HG02852 (cell line): ENCODE measurements around the gene KHDC1.
"Not testable (repeated sequence)": the region's sequence is repeated elsewhere in the genome, so short reads cannot be mapped to it uniquely, and the experiment has no call there.

Experiments used
- ATAC-seq: cut with Tn5 transposase; IDR thresholded peaks from one replicate; pipeline ENCODE4 v1.9.1; 2021; ENCODE audit warnings: mild to moderate bottlenecking, moderate library complexity; ENCODE audit not compliant: unreplicated experiment

The KHDC1 gene

DNA sequence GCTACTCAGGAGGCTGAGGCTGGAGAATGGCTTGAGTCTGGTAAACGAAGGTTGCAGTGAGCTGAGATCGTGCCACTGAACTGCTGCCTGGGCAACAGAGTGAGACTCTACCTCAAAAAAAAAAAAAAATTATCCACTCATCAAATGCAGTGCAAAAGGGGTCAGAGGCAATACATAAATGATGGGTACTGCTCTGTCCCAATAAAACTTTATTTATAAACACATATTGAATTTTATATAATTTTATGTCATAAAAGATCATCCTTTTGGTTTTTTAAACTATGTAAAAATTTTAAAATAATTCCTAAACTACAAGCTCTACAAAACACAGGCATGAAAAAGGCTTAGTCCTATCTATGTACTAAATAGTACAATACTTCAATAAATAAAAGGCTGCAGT, 10.3 kb downstream of the KHDC1 start:
- no peak for ATAC-seq

DNA sequence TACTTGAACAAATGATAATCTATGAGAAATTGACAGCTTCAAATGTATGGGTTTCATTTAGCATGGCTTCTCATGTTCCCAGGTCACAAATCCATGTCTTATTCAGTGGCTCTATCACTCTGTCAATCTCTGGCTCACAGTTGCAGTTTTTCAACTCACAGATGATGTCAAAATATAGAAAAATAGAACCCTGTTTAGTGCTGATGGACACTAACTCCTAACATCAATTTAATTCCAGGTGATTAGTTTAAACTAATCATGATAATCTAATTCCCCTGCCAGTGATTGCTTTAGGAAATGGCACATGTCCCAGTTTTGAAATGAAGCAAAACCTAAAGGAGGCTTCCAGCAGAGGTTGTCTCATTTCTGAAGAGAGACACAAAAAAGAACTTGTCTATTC, 13.0 kb downstream of the KHDC1 start:
- ATAC-seq = no peak

DNA sequence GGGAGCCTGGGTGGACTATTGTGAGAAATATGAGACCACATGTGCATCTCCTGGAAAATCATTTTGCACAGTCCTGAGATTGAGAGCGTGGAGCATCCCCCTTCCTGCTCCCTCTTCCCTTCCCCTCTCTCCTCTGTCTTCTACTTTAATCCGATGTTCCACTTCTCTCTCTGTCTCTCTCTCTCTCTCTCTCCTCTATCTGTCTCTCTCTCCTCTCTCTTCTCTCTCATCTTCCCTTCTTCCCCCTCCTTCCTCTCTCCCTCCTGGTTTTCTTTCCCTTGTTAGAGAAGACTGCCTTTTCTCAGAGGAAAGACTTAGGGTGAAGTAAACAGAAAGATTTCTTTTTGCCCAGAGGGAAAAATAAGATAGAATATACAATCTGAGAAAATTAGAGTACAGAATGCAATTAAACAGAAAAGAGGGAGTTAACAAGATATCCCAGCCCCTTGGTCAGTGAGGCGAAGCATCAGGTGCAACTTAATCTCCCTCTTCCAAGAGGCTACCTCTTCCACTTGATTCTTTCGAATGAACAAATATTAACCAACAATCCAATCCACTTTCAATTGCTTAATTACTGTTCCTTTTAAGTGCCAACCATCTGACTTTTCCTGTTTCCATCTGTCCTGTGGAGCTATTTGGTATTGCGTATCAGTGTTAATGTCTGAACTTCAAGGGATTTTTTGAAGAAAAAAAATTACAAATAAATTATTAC, 14.6 kb downstream of the KHDC1 start:
- ATAC-seq = no peak

DNA sequence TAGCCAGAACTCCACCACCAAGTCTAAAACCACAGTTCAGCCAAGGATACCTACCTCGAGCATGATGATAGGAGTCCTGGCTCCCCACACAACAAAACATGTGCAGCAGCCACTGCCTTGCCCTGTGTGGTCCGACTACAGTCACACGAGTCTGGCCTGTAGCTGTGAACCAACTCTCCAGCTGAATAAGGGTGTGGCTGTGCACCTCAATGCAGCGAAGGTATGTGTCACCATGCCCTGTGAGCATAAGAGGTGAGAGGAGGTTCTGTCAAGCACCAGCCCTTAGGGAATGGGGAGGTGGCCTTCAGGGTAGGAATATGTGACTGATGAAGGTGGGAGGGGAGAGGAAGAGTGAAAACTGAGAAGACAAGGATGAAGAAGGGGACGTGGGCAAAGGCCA, 21.0 kb downstream of the KHDC1 start:
- ATAC-seq = no peak

DNA sequence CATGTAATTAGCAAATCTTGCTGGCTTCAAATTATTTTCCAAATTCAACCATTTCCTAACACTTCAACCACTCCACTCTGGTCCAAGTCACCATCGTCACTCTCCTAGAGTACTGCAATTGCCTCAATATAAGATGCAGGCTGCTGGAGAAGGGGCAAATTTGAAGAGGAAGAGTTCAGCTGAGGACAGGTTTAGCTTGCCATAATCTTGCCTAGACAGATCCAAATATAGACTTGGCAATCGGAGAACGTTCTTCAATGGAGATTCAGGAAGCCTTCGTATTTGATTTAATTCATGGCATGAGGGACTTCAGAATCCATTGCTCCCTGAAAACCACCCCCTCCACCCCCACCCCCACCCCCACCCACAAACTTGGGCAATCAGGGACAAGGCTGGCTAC, 22.3 kb downstream of the KHDC1 start:
- ATAC-seq = no peak

DNA sequence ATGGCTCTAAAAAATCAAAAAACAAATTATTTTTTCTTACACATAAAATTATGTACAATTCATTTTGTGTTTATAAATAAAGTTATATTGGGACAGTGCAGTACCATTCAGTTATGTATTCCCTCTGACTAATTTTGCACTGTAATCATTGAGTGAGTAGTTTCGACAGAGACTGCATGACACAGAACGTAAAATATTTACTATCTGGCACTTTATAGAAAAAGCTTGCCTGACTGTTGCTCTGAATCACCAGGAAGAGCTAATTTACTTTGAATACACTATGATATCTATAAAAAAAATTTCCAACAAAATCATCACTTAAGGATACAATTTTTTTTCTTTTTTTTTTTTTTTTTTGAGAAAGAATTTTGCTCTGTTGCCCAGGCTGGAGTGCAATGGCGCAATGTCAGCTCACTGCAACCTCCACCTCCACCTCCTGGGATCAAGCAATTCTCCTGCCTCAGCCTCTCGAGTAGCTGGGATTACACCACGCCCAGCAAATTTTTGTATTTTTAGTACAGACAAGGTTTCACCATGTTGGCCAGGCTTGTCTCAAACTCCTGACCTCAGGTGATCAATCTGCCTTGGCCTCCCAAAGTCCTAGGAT, 26.7 kb downstream of the KHDC1 start:
- ATAC-seq = no peak

DNA sequence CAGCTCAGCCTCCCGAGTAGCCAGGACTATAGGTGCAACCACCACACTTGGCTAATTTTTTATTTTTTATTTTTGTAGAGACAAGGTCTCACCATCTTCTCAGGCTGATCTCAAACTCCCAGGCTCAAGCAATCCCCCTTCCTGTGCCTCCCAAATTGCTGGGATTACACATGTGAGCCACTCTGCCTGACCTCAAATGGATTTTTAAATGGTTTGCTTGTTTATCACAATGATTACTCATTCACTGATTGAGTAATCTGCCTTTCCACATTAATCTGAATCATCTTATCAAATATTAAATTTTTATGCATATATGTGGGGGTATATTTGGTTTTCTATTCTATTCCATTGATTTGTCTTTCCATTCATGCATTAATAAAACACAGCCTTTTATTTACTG, 28.3 kb downstream of the KHDC1 start:
- no peak for ATAC-seq

DNA sequence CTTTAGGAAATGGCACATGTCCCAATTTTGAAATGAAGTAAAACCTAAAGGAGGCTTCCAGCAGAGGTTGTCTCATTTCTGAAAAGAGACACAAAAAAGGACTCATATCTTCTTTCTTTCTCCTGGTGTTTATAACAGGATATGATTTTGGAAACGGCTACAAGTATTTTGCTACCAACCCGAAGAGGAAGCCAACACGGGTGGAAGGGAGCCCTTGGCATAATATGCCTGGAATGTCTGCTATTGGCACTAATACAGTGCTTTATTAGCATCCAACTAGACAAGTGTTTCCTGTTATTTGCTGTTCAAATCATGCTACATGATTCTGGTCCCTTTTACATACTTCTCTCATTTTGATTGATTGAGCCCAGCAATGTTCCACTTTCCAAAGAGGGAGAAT, 29.0 kb downstream of the KHDC1 start:
- not testable (repeated sequence) for ATAC-seq

DNA sequence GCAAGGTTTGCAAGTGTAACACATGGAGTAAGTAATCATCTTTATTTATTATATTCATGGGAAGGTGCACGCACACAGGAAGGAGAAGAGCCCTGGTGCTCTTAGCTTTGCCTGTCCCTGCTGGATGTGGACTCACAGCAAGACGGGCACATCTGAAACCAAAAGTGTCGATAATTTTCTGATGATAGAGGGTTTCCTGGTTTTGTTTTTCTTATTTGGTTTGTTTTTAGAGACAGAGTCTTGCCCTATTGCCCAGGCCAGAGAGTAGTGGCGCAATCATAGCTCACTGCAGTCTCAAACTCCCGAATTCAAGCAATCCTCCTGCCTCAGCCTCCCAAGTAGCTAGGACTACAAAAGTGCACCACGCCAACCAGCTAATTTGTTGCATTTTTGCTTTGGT, 29.9 kb downstream of the KHDC1 start:
- no peak for ATAC-seq

DNA sequence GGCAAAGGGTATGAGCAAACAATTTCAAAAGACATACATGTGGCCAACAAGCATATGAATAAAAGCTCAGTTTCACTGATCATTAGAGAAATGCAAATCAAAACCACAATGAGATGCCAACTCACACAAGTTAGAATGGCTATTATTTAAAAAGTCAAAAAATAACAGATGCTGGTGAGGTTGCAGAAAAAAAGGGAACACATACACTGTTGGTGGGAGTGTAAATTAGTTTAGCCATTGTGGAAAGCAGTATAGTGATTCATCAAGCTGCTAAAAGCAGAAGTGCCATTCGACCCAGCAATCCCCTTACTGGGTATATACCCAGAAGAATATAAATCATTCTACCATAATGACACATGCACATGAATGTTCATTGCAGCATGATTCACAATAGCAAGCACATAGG, 31.0 kb downstream of the KHDC1 start:
- ATAC-seq = no peak

DNA sequence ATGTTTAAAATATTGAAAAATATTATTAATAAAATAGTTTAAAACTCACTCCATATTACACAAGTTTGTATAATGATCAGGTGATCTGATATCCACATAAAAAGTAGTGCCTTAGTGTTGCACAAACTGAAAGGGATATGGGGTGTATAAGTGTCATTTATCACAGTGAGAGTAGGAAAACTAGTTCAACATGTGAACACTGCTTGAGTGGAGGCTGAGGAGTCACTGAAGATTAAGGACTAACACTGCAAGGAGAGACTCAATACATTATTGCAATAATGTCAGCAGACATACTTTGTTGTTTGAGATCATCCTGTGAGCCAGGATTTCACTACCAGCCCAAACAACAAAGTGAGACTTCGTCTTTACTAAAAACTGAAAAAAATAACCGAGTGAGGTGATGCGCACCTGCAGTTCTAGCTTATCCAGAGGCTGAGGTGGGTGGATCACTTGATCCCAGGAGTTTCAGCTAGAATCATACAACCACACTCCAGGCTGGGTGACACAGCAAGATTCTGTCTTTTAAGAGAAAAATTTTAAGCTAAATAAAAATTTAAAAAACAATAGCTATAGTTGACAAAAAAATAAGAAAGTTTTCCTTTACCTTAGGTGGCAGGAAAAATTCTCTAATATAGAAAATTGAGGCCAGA, 35.3 kb downstream of the KHDC1 start:
- ATAC-seq = no peak

DNA sequence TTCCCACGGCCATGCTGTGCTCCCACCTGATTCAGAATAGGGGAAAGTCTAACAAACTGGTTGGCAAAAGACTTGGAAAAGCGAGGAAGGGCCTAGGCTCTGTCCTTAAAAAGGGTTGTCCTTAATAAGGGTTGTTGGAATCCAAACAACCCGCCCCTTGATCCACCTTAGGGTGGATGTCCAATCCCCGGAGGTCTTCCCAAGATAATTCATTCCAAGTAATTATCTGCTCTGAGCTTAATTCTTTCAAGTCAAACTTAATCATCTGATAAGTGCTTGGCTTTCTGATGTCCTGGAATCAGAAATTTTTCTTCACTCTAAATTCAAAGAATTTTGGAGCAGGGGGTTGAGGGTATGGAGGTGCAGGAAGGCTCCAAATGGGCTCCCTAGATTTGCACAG, 37.6 kb downstream of the KHDC1 start, which contains the start of gene KHDC1L:
Gene KHDC1L, minus strand, starts transcription at position 101 of the 400 bp plus-strand sequence. Its CDS starts 88 bp downstream, at position 13.
- no peak for ATAC-seq

DNA sequence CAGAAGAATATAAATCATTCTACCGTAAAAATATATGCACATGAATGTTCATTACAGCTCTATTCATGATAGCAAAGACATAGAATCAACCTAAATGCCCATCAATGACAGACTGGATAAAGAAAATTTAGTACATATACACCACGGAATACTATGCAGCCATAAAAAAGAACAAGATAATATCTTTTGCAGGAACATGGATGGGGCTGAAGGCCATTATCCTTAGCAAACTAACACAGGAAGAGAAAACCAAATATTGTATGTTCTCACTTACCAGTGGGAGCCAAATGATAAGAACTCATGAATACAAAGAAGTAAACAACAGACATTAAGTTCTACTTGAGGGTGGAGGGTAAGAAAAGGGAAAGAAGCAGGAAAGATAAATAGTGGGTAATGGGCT, 46.1 kb downstream of the KHDC1 start:
- ATAC-seq = no peak

DNA sequence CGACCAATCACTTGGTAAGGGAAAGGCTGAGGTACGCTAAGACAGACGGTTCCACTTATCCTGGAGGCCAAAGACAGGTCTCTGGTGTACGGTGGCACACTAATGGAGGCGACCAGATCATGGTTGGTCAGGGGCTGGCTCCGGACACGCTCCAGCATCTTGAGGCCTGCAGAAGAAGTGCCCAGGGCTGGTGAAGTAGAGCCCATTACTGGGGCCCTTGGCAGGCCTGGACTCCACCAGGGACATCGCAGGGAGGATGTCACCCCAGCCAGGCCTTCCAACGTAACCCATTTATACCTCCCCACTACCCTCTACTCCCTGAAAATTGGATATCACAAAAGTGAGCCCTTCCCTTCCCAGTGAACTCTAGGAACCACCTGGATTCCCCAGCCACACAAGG, 53.9 kb downstream of the KHDC1 start:
- ATAC-seq = no peak

DNA sequence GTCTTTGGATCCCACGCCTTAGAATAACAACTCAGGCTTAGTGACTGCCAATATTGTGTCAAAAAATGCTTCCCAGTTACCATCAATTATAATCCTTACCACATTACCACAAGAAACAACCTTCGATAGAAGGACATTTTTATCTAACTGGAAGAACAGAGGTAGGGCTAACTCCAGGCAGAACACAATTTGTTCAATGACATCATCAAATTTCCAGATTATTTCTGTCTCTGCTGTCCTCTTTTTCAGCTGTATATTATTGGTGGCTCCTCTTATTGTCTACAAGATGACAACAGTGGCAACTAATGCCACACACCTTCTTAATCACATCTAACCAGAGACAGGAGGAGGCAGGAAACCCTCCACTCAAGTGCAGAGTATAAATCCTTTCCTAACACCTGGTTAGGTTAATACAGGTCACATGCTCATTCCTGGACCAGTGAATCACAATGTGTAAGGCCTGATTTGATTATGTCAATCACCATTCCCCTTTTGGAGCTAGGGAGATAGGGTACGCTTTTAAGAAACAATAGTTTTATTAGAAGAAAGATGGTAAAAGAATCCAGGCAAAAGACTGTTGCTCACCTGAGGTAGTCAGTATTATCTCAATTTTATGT, 55.7 kb downstream of the KHDC1 start:
- ATAC-seq = no peak

DNA sequence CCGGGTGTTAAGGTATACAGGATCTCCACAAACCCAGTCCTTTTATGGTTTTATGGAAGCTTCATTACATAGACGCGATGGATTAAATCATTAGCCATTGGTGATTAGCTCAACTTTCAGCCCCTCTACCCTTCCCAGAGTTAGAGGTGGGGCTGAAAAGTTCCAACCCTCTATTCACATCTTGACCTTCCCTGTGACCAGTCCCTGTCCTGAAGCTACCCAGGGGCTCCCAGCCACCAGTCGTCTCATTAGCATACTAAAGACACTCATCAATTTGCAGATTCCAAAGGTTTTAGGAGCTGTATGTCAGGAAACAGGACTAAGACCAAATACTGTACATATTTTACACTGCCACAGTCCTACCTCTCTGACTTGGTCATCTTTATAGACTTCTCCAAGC, 58.7 kb downstream of the KHDC1 start:
- no peak for ATAC-seq

DNA sequence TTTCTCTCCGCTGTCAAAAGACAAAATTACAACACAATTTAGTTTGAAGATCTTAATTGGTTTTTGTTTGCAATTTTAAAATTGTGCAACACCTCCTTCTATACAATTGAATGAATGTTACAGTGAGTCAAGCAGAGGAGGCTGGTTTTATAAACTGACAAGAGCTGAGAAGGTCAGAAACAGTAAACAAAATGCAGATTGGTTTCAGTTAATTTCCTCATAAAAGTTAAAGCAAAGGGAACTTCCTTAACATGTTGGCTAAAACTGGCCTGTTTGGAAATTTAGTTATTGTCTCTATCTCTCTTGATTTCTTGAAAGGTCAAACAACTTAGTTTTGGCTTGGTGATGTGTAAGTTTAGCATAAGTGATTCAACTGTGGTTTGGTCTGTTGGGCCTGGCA, 59.9 kb downstream of the KHDC1 start:
- ATAC-seq = no peak

DNA sequence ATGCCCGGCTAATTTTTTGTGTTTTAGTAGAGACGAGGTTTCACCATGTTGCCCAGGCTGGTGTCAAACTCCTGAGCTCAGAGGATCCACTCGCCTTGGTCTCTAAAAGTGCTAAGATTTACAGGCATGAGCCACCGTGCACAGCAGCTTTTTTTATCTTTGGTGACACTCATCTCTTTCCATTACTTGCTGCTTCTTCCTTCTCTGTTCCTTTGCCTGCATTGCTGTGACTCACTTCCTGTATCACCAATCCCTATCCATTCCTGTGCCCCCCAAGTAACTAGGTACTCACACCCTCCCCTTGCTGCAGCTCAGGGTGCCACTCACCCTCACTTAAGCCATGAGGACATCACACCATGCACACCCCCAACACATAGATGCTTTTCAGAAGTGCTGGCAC, 62.3 kb downstream of the KHDC1 start:
- ATAC-seq = no peak

DNA sequence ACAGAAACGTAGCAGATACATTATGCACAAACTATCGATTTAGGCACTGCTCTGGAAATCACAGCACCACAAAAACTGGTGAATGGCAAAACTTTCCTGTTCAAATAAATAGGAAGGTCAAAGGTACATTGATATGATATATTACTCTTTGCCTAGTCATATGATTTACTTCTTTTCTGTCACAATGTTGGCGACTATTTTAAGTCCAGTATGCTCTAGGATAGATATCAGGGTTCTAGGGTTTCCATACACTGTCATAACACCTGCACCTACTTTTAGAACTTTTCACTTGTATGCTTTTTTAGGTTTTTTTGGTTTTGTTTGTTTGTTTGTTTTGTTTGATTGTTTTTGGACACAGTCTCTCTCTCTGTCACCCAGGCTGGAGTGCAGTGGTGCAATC, 62.7 kb downstream of the KHDC1 start:
- no peak for ATAC-seq

DNA sequence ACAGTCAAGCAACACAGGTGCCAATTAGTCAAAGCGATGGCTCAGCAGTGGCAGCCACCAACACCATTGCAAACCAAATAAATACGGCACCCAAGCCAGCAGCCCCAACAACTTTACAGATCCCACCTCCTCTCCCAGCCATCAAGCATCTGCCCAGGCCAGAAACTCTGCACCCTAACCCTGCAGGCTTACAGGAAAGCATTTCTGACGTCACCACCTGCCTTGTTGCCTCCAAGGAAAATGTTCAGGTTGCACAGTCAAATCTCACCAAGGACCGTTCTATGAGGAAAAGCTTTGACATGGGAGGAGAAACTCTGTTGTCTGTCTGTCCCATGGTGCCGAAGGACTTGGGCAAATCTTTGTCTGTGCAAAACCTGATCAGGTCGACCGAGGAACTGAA, 68.3 kb downstream of the KHDC1 start:
- ATAC-seq = no peak

DNA sequence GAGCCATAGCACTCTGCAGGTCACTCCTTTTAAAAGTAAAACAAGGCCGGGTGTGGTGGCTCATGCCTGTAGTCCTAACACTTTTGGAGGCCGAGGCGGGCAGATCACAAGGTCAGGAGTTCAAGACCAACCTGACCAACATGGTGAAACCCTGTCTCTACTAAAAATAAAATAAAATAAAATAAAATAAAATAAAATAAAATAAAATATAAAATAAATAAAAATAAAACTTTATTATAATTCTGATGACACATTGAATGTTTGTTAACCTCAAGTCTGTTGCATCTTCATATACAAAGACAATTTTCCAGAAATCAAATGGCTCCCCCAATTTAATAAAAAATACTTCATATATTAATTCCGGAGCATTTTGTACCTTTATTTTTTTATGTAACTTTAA, 69.7 kb downstream of the KHDC1 start:
- ATAC-seq = not testable (repeated sequence)
